RWPE2 (cell line): ENCODE data around the gene UCP3.

Experiments
- ATAC-seq: fragments of 200-7000 bp; cut with Tn5 transposase; 3 replicates; pipeline ENCODE4 v1.9.1; 2021; ENCODE audit warnings: low read depth
- DNase-seq: peaks from one replicate; pipeline ENCODE4 v3.0.0-alpha.2; 2020; ENCODE audit warnings: low spot score
- H3K27ac ChIP-seq: fragments of 450-650 bp; 2 replicates; pipeline ENCODE4 v1.5.1; 2017; ENCODE audit warnings: mild to moderate bottlenecking; ENCODE audit not compliant: poor library complexity, severe bottlenecking
- H3K27me3 ChIP-seq: fragments of 250-450 bp; sonication (Bioruptor Pico); 2 replicates; pipeline ENCODE4 v1.5.1; 2021; ENCODE audit warnings: mild to moderate bottlenecking, moderate library complexity; ENCODE audit not compliant: insufficient read depth, poor library complexity, severe bottlenecking
- H3K36me3 ChIP-seq: fragments of 250-450 bp; sonication (Bioruptor Pico); 2 replicates; pipeline ENCODE4 v1.5.1; 2020; ENCODE audit warnings: low read depth, mild to moderate bottlenecking, moderate library complexity
- H3K4me1 ChIP-seq: fragments of 250-450 bp; sonication (Bioruptor Pico); 2 replicates; pipeline ENCODE4 v1.5.1; 2021; ENCODE audit warnings: mild to moderate bottlenecking, moderate library complexity; ENCODE audit not compliant: insufficient read depth, poor library complexity, severe bottlenecking
- H3K4me3 ChIP-seq: fragments of 250-450 bp; sonication (Bioruptor Pico); 2 replicates; pipeline ENCODE4 v1.5.1; 2021; ENCODE audit warnings: mild to moderate bottlenecking, moderate library complexity; ENCODE audit not compliant: severe bottlenecking
- H3K9me3 ChIP-seq: fragments of 250-450 bp; sonication (Bioruptor Pico); 2 replicates; pipeline ENCODE4 v1.5.1; 2021; ENCODE audit warnings: mild to moderate bottlenecking, moderate library complexity; ENCODE audit not compliant: severe bottlenecking
- CTCF ChIP-seq: fragments of 450-650 bp; IDR thresholded peaks from one replicate; pipeline ENCODE4 v1.5.1; 2017; ENCODE audit warnings: mild to moderate bottlenecking, moderate library complexity; ENCODE audit not compliant: poor library complexity, severe bottlenecking

Gene UCP3

GRCh38 chr11:73976451-73977151 is 32.3 kb downstream of the UCP3 start:
- H3K27me3 ChIP-seq, result no peaks in the 10 kb centered on the region
- no peak overlapping the region for H3K27ac ChIP-seq
- no peaks in the 10 kb centered on the region for H3K36me3 ChIP-seq
- no peak overlapping the region for H3K4me3 ChIP-seq
- no peak for TF ChIP-seq CTCF
- H3K9me3 ChIP-seq, result no peaks in the 10 kb centered on the region
- ATAC-seq, result no peak
- DNase-seq, result no peak
- peaks cover 5% of the 10 kb centered on the region for H3K4me1 ChIP-seq

- Histone ChIP-seq H3K9me3 (no peaks in the 10 kb centered on the region), H3K4me3 (no peak overlapping the region), H3K4me1 (peaks cover 5% of the 10 kb centered on the region), H3K27me3 (no peaks in the 10 kb centered on the region), H3K36me3 (no peaks in the 10 kb centered on the region), H3K27ac (no peak overlapping the region)
- DNase-seq (no peak), ATAC-seq (no peak)
- TF ChIP-seq CTCF, result no peak
Observed at GRCh38 chr11:73975479-73975757, 33.5 kb downstream of the UCP3 start.

GRCh38 chr11:73974604-73975478 is 34.0 kb downstream of the UCP3 start:
- ATAC-seq (no peak), DNase-seq (no peak)
- H3K27ac ChIP-seq, result no peak overlapping the region
- peaks cover under 1% of the 10 kb centered on the region for H3K4me1 ChIP-seq
- H3K36me3 ChIP-seq, result no peaks in the 10 kb centered on the region
- no peaks in the 10 kb centered on the region for H3K27me3 ChIP-seq
- H3K4me3 ChIP-seq, result no peak overlapping the region
- no peaks in the 10 kb centered on the region for H3K9me3 ChIP-seq
- TF ChIP-seq CTCF, result no peak

GRCh38 chr11:73972620-73973449 is 36.0 kb downstream of the UCP3 start:
- Histone ChIP-seq H3K9me3 (no peaks in the 10 kb centered on the region), H3K4me1 (no peaks in the 10 kb centered on the region), H3K36me3 (no peaks in the 10 kb centered on the region), H3K27ac (no peak overlapping the region), H3K4me3 (no peak overlapping the region), H3K27me3 (no peaks in the 10 kb centered on the region)
- no peak for TF ChIP-seq CTCF
- no peak for ATAC-seq
- no peak for DNase-seq
